ENCODE results near the gene EXOSC6.
"Not testable (repeated sequence)": the region's sequence is repeated elsewhere in the genome, so short reads cannot be mapped to it uniquely, and the experiment has no call there.

The EXOSC6 gene

DNA sequence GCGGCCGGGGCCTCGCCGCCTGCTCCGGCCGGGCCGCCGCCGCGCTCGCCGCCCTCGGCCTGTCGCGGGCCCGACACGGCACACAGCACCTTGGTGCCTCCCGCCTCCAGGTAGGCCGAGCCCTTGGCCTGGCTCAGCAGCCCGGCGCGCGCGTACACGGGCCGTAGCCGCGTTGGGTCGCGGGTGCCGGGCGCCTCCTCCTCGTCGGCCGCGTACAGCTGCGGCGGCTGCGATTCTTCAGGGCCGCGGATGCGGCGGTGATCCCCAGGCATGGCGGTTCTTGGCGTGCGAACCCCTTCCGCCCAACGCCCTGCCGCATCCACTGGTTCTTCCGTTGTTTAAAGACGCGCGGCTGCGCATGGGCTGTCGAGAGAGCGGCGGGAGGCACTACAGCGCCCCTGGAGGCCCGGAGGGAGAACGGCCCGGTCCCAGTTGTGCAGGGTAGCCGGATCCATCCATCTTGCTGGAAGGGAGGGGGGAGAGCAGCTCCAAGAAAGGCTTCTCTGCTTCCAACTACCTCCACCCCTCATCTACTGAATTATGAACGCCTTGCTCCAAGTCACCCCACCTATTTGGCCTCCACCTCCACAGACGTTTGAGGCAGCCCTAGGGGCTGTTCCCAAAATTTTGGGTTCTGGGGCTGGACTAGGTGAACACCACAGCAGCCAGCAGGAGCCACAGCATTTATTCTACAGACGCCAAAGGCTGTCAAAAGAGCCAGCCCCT lies at the start of gene EXOSC6:
EXOSC6 (minus strand) TSS at position 312 of the 726 bp plus-strand sequence; CDS start at position 272, 40 bp downstream.
- in situ Hi-C loops (cut with MboI; ENCODE audit: low sequenced_read_pairs), result no loop called here

DNA sequence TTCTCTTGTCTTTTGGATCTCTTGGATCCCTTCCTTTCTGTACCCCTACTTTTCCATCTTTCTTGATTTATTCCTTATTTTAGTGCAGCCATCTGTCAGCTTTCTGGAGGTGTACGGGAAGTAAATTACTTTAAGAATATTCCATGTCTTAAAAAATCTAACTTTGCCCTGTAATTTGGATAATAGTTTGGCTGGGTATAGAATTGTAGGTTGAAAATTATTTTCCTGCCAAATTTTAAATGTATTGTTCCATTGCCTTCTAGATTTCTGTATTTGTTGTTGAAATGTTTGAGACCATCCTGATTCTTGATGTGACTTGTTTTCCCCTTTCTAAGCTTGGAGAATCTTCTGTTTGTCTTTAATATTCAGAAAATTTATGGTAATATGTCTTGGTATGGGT lies 49.4 kb upstream of the EXOSC6 start:
- in situ Hi-C loops (cut with MboI; ENCODE audit: low sequenced_read_pairs), result no loop called here

DNA sequence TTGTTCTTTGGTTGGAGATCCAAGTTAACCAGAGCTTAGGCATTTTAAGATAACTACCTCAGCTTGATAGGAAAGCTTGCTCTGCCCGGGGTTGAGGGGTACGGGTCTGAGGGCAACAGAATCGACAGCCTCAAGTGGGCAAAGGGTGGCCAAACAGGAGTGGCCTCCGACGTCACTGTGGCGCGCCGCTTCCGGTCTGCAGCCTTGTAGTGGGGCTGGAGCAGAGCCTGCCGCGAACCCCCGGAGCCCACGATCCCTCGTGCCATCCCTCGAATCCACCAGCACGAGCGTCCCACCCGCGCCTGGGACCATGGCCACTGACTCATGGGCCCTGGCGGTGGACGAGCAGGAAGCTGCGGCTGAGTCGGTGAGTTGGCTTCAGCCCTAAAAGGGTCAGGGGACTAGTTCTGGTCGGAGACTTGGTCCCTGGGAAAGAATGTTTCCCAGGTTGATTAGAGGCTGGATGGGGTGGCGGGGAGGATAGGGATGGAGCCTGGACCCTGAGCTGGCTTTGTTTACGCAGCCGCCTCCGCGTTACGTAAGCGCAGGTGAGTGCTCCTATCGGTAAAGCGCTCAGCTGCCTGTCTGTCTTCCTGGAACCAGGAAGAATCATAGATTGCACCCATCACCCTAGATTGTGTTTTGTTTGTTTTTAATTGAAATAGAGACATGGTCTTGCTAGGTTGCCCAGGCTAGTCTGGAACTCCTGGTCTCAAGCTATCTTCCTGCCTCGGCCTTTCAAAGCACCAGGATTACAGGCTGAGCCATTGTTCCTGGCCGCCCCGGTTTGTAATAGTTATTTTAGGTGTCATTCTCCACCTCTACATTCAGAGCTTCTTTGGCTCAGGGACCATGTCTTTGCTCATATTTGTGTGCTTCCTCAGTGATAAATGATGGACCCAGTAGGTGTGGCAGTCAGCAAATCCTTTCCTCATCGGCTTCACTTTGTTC lies 47.5 kb upstream of the EXOSC6 start, which contains the start of gene DDX19B:
DDX19B (plus strand) TSS at position 199 of the 951 bp plus-strand sequence; CDS start at position 311, 112 bp downstream.
- in situ Hi-C loops (cut with MboI; ENCODE audit: low sequenced_read_pairs), result no loop called here

DNA sequence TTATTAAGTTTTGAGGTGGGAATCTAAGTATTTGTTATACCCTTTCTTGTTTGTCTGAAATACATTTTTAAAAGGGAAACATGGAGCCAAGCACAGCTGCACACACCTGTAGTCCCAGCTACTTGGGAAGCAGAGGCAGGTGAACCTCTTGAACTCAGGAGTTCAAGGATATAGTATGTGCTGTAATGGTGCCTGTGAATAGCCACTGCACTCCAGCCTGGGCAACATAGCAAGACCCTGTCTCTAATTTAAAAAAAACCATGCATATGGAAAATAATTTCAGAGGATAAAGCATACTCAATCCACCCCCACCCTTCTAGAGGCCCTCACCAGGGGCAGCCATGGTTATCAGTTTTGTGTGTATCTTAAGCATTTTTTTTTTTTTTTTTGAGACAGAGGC lies 43.9 kb upstream of the EXOSC6 start:
- in situ Hi-C loops (cut with MboI; ENCODE audit: low sequenced_read_pairs), result no loop called here

DNA sequence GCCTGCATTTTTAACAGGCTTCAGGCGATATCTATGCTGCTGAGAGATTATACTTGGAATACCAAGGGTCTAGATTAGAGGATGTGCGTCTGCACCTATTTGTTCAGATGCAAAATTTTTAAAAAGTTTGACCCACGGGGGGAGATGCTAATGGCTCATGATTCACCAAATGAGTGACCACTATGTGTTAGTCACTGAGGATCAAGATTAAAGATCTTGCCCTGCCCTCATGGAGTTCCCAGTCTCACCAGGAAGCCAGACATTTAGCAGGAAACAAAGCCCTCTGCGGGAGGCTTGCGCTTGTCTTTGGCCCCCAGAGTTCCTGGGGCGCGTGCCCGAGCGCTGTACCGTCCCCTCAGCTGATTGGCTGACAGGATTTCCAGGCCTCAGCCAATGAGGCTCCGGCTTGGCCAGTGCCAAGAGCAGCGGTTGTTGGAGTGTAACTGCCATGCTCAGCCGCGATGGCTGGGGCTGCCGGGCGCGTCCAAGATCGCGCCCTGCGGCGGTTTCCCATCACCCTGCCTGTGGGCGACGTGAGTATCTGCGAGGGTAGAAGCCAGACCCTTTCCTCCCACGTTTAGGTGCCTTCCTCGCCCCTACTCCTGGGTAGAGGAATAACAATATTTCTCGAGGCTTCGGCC lies 42.8 kb upstream of the EXOSC6 start:
- in situ Hi-C loops (cut with MboI; ENCODE audit: low sequenced_read_pairs), result no loop called here

DNA sequence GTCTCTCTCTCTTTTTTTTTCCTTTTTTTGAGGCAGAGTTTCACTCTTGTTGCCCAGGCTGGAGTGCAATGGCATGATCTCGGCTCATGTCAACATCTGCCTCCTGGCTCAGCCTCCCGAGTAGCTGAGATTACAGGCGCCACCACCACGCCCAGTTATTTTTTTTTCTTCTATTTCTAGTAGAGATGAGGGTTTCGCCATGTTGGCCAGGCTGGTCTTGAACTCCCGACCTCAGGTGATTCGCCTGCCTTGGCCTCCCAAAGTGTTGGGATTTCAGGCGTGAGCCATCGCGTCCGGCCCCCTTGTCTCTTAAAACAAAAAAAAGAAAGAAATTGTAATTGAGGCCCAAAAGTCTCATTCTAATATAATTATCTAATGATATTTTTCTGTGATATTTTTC lies 40.4 kb upstream of the EXOSC6 start:
- in situ Hi-C loops (cut with MboI; ENCODE audit: low sequenced_read_pairs), result not testable (repeated sequence)

DNA sequence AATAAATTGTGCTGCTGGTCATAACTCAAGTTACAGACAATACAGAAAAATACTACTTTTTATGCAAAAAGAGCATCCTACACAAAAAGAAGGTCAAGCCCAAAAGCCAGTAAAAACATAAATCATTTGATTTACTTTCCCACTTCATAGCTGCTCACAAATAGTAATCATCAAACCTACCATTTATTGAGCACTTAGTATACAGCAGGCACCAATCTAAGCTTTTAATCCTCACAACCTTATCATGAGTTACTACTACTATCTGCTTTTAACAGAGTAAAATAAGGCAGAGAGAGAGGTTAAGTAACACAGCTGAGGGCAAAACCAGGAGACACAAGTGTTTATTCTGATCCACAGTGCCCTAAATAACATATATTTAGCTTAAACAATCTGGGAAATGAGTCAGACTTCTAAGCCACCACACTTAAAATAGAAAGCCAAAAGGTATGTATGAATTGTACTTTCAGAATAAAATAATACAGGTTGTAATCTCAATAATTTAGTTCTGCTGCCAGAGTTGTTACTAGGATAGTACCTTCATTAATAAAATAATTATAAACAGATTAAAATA lies 39.3 kb upstream of the EXOSC6 start:
- in situ Hi-C loops (cut with MboI; ENCODE audit: low sequenced_read_pairs), result no loop called here

DNA sequence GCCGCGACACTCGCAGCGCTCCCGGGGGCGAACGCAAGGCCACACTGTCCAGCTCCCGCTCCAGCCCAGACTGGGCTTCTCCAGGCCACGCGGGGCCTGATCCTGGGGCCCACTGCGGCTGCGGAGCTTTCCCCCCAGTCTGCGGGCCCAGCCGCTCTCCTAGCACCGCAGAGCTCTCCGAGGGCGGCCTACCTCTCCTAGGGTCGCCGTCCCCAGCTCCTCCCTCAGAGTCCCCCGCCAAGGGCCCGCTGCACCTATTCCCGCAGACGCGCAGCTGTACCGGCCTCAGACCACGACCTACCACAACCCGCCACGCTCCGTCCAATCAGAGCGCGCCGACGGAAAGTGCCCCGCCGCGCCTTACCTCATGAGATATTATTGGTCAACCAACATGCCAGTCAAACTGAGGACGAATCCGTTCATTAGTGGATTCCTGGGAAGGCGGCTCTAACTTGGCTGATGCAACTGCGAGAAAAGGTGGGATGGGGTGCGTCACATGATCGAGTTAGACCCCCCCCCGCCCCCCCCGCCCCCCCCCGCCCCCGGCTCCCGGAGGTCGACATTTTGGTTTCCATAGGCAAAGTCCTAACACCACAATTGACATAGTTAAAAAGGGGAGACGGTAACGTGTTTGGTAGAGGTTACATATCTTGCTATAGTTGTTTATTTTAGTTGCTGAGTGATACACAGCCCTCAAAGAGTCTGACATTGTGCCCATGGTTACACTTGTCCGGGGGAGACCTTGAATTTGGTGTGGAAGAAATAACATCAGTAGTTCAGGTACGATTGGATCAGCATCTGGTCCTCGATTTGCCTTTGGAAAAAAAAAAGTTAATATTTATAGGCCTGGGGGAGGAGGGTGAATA lies 37.7 kb upstream of the EXOSC6 start, which contains the start of gene AARS1:
AARS1 (minus strand) TSS at position 278 of the 866 bp plus-strand sequence. CDS start 6,743 bp downstream, outside the sequence.
- in situ Hi-C loops (cut with MboI; ENCODE audit: low sequenced_read_pairs), result no loop called here

DNA sequence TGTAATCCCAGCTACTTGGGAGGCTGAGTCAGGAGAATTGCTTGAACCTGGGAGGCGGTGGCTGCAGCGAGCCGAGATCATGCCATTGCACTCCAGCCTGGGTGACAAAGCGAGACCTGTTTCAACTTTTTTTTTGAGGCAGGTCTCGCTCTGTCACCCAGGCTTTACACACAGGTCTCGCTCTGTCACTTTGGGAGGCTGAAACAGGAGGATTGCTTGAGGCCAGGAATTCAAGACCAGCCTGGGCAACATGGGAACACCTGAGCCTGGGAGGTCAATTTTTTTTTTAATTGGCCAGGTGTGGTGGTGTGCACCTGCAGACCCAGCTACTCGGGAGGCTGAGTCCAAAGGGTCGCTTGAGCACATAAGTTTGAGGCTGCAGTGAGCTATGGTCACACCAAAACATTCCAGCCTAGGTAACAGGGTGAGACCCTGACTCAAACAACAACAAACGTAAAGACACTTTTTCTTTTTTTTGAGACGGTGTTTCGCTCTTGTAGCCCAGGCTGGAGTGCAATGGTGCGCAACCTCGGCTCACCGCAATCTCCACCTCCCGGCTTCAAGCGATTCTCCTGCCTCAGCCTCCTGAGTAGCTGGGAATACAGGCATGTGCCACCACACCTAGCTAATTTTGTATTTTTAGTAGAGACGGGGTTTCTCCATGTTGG lies 35.7 kb upstream of the EXOSC6 start:
- in situ Hi-C loops (cut with MboI; ENCODE audit: low sequenced_read_pairs), result not testable (repeated sequence)

DNA sequence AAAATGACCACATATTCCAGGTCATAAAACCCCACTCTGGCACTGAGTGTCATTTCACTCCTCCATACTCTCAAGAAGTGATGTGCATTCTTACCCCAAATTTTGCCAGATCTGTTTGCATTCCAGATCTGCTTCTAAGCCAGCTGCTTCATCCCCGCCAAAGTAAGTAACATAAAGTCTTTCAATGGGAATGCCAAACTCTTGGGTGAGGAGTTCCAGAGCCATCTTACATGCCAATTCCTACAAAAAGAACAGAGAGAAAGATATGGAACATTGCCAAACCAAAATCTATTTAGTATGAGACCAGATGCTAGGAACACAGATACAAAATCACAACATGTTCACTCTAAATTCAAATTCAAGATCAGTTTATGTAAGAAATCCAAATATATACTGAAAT lies 24.7 kb upstream of the EXOSC6 start:
- in situ Hi-C loops (cut with MboI; ENCODE audit: low sequenced_read_pairs), result no loop called here

DNA sequence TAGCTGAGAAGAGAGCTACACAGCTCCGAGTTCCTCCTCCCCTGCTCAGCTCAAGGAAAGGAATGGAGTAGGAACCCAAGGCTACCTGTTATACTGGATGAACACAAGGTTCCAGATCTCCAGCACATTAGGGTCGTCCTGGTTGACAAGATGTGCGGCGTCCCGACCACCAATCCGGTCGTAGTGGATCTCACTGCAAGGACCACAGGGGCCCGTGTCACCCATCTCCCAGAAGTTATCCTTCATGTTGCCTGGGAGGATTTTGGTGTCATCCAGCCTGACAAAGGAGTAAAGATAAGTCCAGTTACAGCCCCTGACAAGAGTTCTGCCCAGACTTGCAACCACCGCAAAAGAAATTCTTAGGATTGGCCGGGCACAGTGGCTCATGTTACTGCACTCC lies 20.0 kb upstream of the EXOSC6 start:
- in situ Hi-C loops (cut with MboI; ENCODE audit: low sequenced_read_pairs), result no loop called here

DNA sequence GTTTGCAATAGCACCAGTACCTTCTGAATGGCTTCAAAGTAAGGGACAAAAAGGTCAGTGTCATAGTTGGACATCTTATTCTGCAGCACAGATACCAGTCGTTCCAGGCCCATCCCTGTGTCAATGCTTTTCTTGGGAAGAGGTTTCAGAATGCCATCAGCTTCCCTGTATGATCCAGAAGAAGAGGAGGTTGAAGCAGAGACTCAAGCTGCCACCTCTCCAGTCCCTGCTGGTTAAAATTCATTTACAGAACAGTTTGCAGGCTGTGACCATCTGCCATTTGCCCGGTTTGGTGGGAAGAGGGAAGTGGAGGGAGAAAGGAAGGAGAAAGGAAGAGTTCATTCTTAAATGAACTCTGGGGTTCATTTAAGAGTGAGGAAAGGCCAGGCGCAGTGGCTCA lies 18.4 kb upstream of the EXOSC6 start:
- in situ Hi-C loops (cut with MboI; ENCODE audit: low sequenced_read_pairs), result no loop called here

DNA sequence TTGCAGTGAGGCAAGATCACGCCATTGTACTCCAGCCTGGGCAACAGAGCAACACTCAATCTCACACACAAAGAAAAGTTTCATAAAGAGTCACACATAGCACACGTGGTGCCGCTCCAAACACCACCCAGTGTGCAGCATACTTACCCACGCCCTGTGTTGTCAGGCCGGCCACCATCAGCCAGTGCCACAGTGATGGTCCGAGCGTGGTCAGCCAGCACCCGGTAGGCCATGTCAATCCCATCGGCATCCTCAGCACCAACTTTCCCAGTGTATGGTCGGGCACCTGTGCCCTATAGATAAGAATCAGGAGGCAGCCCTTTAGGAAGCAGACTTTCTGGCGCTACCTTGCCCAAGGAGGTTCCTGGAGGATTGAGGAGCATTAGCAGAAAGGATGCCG lies 17.7 kb upstream of the EXOSC6 start:
- in situ Hi-C loops (cut with MboI; ENCODE audit: low sequenced_read_pairs), result loop anchor here (10.0 kb wide), 1 partner anchor 275 kb away; no protein-coding TSS in a partner anchor

DNA sequence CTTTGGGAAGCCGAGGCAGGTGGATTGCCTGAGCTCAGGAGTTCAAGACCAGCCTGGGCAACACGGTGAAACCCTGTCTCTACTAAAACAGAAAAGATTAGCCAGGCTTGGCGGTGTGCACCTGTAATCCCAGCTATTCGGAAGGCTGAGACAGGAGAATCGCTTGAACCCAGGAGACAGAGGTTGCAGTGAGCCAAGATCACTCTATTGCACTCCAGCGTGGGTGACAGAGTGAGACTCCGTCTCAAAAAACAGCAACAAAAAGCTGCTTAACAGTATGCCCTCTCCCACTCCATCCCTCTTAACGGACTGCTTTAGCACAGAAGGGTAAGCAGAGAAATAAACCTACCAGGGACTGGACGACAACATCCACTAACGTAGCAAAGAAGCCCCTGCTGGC lies 16.2 kb upstream of the EXOSC6 start:
- in situ Hi-C loops (cut with MboI; ENCODE audit: low sequenced_read_pairs), result loop anchor here (10.0 kb wide), 1 partner anchor 277 kb away; no protein-coding TSS in a partner anchor

DNA sequence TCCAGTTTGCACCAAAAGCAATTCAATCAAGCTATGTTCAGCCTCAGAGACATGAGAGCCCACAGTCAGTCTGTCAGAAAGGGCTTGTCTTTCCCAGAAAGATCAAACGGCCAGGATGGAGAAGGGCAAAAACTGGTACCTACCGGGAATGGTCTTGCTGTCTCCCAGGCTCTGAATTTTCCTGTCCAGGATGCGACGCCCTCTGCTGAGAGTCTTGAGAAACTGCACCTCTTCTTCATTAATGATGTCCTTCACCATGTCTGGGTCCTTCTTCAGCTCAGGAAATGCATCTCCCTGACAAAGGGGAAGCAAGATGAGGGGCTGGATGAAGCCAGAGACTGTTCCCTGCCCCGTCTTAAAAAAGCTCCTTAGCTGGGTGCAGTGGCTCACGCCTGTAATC lies 15.8 kb upstream of the EXOSC6 start:
- in situ Hi-C loops (cut with MboI; ENCODE audit: low sequenced_read_pairs), result loop anchor here (10.0 kb wide), 1 partner anchor 277 kb away; no protein-coding TSS in a partner anchor

DNA sequence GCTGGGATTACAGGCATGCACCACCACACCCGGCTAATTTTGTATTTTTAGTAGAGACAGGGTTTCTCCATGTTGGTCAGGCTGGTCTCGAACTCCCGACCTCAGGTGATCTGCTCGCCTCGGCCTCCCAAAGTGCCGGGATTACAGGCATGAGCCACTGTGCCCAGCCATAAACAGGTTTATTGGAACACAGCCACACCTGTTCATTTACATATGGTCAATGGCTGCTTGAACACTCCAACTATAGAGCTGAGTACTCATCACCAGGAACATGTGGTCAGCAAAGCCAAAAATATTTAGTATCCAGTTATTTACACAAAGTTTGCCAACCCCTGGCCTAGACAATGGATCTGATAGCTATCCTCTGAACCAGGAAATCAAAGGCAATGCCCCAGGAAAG lies 8.2 kb upstream of the EXOSC6 start:
- in situ Hi-C loops (cut with MboI; ENCODE audit: low sequenced_read_pairs), result loop anchor here (10.0 kb wide), 1 partner anchor 285 kb away; no protein-coding TSS in a partner anchor

DNA sequence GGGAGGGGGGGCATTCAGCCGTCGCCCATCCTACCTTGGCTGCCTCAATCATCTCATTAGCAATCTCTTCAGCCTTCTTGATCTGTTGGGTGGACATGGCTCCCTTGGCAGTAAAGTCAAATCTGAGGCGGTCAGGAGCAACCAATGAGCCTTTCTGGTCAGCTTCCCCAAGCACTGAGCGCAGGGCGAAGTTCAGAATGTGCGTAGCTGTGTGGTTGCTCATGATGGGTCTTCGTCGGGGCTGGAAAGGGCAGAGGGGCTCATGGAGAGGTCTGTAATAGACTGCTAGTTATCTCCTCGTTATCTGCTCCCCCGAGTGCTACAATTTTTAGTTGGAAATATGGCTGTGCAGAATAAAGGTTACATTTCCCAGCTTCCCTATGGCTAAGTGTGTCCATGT lies 7.2 kb upstream of the EXOSC6 start:
- in situ Hi-C loops (cut with MboI; ENCODE audit: low sequenced_read_pairs), result no loop called here

DNA sequence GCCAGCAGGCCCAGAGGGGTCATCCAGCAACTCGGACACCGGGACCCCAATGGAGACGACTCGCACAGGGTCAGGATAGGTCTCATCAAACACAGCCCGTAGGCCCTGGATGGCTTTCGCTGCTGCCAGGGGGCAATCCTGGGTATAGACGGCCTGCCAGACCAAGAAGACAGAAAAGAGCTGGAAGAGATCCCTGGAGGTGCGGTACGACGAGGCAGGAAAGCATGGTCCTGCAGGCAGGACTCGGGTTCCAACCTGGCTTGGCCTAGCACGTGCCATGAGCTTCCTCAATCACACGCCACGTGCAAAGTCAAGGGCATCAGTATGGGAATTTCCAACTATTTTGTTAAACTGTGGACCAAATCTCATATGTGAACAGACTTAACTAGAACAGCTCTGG lies 6.3 kb upstream of the EXOSC6 start:
- in situ Hi-C loops (cut with MboI; ENCODE audit: low sequenced_read_pairs), result no loop called here

DNA sequence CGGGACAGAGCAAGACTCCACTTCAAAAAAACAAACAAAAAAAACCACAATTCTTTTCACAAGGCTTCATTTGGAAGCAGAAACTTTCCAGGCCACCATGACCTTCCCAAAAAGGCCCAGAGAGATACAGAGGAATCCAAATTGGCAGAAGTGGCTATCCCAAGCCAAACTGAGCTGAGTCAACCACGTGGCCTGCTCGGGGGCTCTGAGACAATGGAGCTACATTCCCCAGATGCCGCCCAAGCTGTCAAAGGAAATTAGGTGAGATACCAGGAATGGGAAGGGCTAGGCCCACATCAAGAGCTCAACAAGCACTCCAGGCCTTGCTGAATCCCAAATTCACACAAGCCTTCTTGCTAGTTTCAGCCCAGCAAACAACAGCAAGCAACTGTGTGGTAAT lies 5.7 kb upstream of the EXOSC6 start:
- in situ Hi-C loops (cut with MboI; ENCODE audit: low sequenced_read_pairs), result no loop called here

All from HL-60/S4 treated with retinoic acid at 250 ng/mL for 4 days and 3 days (cell line).